ENCODE data around the gene C14orf132. TPM values are rescaled to one million over a fixed set of nuclear protein-coding genes. Genes with fewer than 3 reads are reported as not detected.

The C14orf132 gene
- polyA plus RNA-seq, 3 donors, result not detected

- Histone ChIP-seq H3K4me3 (replicated peaks in 1 of 3; ENCODE audit: low read depth in 2 of 3, low read length in 3 of 3) (no peak overlapping the region), H3K27me3 (ENCODE audit: control insufficient read depth in 2 of 2, insufficient read depth in 2 of 2, low read length in 2 of 2) (no peaks in the 10 kb centered on the region), H3K79me2 (ENCODE audit: insufficient read depth, low read length) (no peaks in the 10 kb centered on the region), H3K9me3 (replicated peaks in 1 of 2; ENCODE audit: control insufficient read depth in 1 of 2, insufficient read depth in 1 of 2, low read length in 2 of 2) (peaks cover 0 to 2% of the 10 kb centered on the region in 2 donors), H3K27ac (ENCODE audit: low read depth in 1 of 2, low read length in 2 of 2) (no peak overlapping the region), H3K4me2 (replicated peaks; ENCODE audit: extremely low read depth, low read length, poor library complexity, severe bottlenecking) (no peak overlapping the region), H3K36me3 (replicated peaks in 1 of 2; ENCODE audit: control insufficient read depth in 1 of 2, insufficient read depth in 2 of 2, low read length in 2 of 2) (no peaks in the 10 kb centered on the region), H3K4me1 (ENCODE audit: control insufficient read depth in 1 of 2, insufficient read depth in 2 of 2, low read length in 2 of 2) (no peaks in the 10 kb centered on the region), H3K9ac (ENCODE audit: insufficient read depth, low read length, poor library complexity, severe bottlenecking) (no peak overlapping the region), H2AFZ (ENCODE audit: insufficient read depth, low read depth, low read length, poor library complexity, severe bottlenecking) (no peak overlapping the region), H4K20me1 (ENCODE audit: insufficient read depth, low read length) (no peaks in the 10 kb centered on the region)
- H3K4me3 Mint-ChIP-seq, result no peak overlapping the region
- 84% methylated on average over 2 of the region's 5 CpGs for WGBS (ENCODE audit: insufficient coverage)
- H3K27me3 Mint-ChIP-seq (ENCODE audit: low read depth in 3 of 3), result peaks cover 2 to 6% (median 3%) of the 10 kb centered on the region in 3 donors
- intact Hi-C loops (cut with micrococcal nuclease), result loop anchor here in 1 of 2 donors (10.0 kb wide), 1 partner anchor 167 kb away; no protein-coding TSS in a partner anchor
- no peaks in the 10 kb centered on the region for H3K4me1 Mint-ChIP-seq
- DNase-seq, result no peak
- no peaks in the 10 kb centered on the region for H3K36me3 Mint-ChIP-seq
- TF ChIP-seq, protein P1, sequence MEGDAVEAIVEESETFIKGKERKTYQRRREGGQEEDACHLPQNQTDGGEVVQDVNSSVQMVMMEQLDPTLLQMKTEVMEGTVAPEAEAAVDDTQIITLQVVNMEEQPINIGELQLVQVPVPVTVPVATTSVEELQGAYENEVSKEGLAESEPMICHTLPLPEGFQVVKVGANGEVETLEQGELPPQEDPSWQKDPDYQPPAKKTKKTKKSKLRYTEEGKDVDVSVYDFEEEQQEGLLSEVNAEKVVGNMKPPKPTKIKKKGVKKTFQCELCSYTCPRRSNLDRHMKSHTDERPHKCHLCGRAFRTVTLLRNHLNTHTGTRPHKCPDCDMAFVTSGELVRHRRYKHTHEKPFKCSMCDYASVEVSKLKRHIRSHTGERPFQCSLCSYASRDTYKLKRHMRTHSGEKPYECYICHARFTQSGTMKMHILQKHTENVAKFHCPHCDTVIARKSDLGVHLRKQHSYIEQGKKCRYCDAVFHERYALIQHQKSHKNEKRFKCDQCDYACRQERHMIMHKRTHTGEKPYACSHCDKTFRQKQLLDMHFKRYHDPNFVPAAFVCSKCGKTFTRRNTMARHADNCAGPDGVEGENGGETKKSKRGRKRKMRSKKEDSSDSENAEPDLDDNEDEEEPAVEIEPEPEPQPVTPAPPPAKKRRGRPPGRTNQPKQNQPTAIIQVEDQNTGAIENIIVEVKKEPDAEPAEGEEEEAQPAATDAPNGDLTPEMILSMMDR (IDR thresholded peaks at IDR 0.05), result no peak
- peaks cover 0 to 15% (median 4%) of the 10 kb centered on the region in 7 donors for H3K9me3 Mint-ChIP-seq
- H3K27ac Mint-ChIP-seq, result no peak overlapping the region
Measured at GRCh38 chr14:96108061-96108795, 69.1 kb downstream of the C14orf132 start.

DNA sequence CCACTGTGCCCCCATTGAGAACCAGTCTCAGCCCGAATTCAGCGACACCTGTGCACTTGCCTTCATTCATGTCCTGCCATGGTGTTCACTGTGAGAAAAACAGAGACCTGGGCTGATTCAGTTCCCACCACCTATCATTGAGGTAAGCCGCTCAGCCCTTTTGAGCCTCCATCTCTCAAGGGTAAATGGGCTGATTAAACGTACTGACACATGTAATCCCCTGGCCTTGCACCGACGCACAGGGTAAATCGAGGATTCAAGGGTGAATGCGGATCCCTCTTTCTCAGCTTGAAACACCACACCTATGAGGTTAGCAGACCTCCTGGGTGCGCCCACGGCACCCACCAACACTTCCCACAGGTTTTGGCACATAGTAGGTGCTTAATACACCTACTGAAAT is 69.7 kb downstream of the C14orf132 start:
- peaks cover 0 to 18% (median 6%) of the 10 kb centered on the region in 7 donors for H3K9me3 Mint-ChIP-seq
- DNase-seq, result no peak
- H3K79me2 ChIP-seq (ENCODE audit: insufficient read depth, low read length), result no peaks in the 10 kb centered on the region
- H3K36me3 Mint-ChIP-seq, result no peaks in the 10 kb centered on the region
- H3K4me3 Mint-ChIP-seq, result no peak overlapping the region
- TF ChIP-seq, protein P1 (IDR thresholded peaks at IDR 0.05), result no peak
- no peak overlapping the region for H3K4me2 ChIP-seq (replicated peaks; ENCODE audit: extremely low read depth, low read length, poor library complexity, severe bottlenecking)
- no peaks in the 10 kb centered on the region for H4K20me1 ChIP-seq (ENCODE audit: insufficient read depth, low read length)
- peaks cover 0 to 4% of the 10 kb centered on the region in 2 donors for H3K9me3 ChIP-seq (replicated peaks in 1 of 2; ENCODE audit: control insufficient read depth in 1 of 2, insufficient read depth in 1 of 2, low read length in 2 of 2)
- no peak overlapping the region for H2AFZ ChIP-seq (ENCODE audit: insufficient read depth, low read depth, low read length, poor library complexity, severe bottlenecking)
- 100% methylated on average over 3 of the region's 10 CpGs for WGBS (ENCODE audit: insufficient coverage)
- H3K9ac ChIP-seq (ENCODE audit: insufficient read depth, low read length, poor library complexity, severe bottlenecking), result no peak overlapping the region
- H3K36me3 ChIP-seq (replicated peaks in 1 of 2; ENCODE audit: control insufficient read depth in 1 of 2, insufficient read depth in 2 of 2, low read length in 2 of 2), result no peaks in the 10 kb centered on the region
- H3K4me1 Mint-ChIP-seq, result no peaks in the 10 kb centered on the region
- no peak overlapping the region for H3K27ac Mint-ChIP-seq
- no peak overlapping the region for H3K4me3 ChIP-seq (replicated peaks in 1 of 3; ENCODE audit: low read depth in 2 of 3, low read length in 3 of 3)
- no peak overlapping the region for H3K27ac ChIP-seq (ENCODE audit: low read depth in 1 of 2, low read length in 2 of 2)
- peaks cover 3 to 8% (median 3%) of the 10 kb centered on the region in 3 donors for H3K27me3 Mint-ChIP-seq (ENCODE audit: low read depth in 3 of 3)
- no peaks in the 10 kb centered on the region for H3K27me3 ChIP-seq (ENCODE audit: control insufficient read depth in 2 of 2, insufficient read depth in 2 of 2, low read length in 2 of 2)
- intact Hi-C loops (cut with micrococcal nuclease), result loop anchor here in 1 of 2 donors (10.0 kb wide), 1 partner anchor 166 kb away; no protein-coding TSS in a partner anchor
- H3K4me1 ChIP-seq (ENCODE audit: control insufficient read depth in 1 of 2, insufficient read depth in 2 of 2, low read length in 2 of 2), result no peaks in the 10 kb centered on the region
